PC-9 (cell line): ENCODE results near the gene PSG5.
"Not testable (repeated sequence)": the region's sequence is repeated elsewhere in the genome, so short reads cannot be mapped to it uniquely, and the experiment has no call there.

Source experiments
- CTCF ChIP-seq: fragments of 200-600 bp; sonication (generic); conservative IDR thresholded peaks from 2 replicates; pipeline ENCODE4 v1.6.1; 2017; ENCODE audit warnings: mixed run types, antibody characterized with exemption, mild to moderate bottlenecking, moderate library complexity
- EZH2 ChIP-seq: fragments of 200-600 bp; sonication (generic); IDR thresholded peaks from 2 replicates; pipeline ENCODE4 v1.8.0; 2017; ENCODE audit warnings: antibody characterized with exemption, low read depth

DNA sequence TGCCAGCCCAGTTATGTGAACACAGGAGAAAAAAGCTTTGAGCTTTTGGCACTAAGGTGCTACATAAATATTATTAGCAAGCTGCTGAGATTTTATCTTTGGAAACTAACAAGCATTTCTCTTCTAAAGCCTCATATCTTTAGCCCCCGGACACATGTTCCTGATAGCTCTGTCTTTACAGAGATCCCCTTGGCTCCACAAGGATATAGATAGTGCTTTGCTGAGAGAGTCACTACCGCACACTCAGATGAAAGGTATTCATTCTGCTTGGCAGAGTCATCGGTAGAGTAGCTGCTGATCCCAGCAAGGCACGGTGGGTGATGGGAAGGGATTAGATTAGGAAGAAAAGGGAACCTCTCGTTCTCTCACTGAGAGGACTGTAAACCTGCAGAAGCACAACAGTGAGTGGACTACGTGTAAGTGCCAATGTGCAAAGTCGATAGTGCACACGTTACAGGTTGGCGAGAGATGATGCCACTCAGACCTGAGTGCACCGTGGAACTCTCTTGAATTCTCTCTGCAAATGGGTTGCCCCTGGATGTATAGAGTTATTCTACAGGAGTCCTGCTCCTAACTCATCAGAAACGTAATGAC is 65.8 kb downstream of the PSG5 start:
- not testable (repeated sequence) for TF ChIP-seq CTCF, EZH2
